ENCODE results near the gene CYYR1. TPM values are rescaled to one million over a fixed set of nuclear protein-coding genes. Genes with fewer than 3 reads are reported as not detected.
A peak's percentile ranks its signal among the peaks of the same experiment; 100 is the strongest.

The CYYR1 gene
- total and polyA plus RNA-seq, 4 donors: 1.9 to 3.4 (median 2.2) TPM

GRCh38 chr21:26550326-26550725 lies 22.8 kb downstream of the CYYR1 start:
- H3K27me3 ChIP-seq (ENCODE audit: control insufficient read depth in 4 of 4, insufficient read depth in 4 of 4, low read length in 3 of 4): no peaks in the 10 kb centered on the region
- no peak overlapping the region for H3K9ac ChIP-seq (ENCODE audit: low read depth in 1 of 2, low read length in 2 of 2)
- no peak for DNase-seq (ENCODE audit: low spot score)
- H3K36me3 ChIP-seq (ENCODE audit: control insufficient read depth in 4 of 4, insufficient read depth in 3 of 4, low read depth in 1 of 4, low read length in 3 of 4): no peaks in the 10 kb centered on the region
- H3K4me1 ChIP-seq (ENCODE audit: control insufficient read depth in 4 of 4, insufficient read depth in 4 of 4, low read length in 3 of 4): no peaks in the 10 kb centered on the region
- H3K27ac ChIP-seq (ENCODE audit: low read depth in 1 of 2, low read length in 2 of 2): no peak overlapping the region
- TF ChIP-seq FOXA1 (IDR thresholded peaks at IDR 0.05): no peak
- no peak for TF ChIP-seq EGR1 (IDR thresholded peaks at IDR 0.05; ENCODE audit: low read depth in 2 of 2)
- no peak for TF ChIP-seq RAD21 (IDR thresholded peaks at IDR 0.05)
- TF ChIP-seq TAF1 (conservative IDR thresholded peaks at IDR 0.05): no peak
- no peak for TF ChIP-seq HNF4A (conservative IDR thresholded peaks at IDR 0.05)
- no peak for TF ChIP-seq NR2F2 (IDR thresholded peaks at IDR 0.05)
- no peak for TF ChIP-seq FOXA2 (IDR thresholded peaks at IDR 0.05)
- TF ChIP-seq HNF4G (IDR thresholded peaks at IDR 0.05): no peak
- no peak for TF ChIP-seq ZBTB33 (IDR thresholded peaks at IDR 0.05)
- no peak for TF ChIP-seq REST (IDR thresholded peaks at IDR 0.05)
- TF ChIP-seq SP1 (IDR thresholded peaks at IDR 0.05): no peak
- 56% methylated on average over 2 of the region's 2 CpGs for WGBS
- no peak overlapping the region for H3K4me3 ChIP-seq (ENCODE audit: low read depth in 1 of 3, low read length in 3 of 3)
- no peaks in the 10 kb centered on the region for H3K9me3 ChIP-seq (ENCODE audit: control insufficient read depth in 4 of 4, low read length in 3 of 4)

- TF ChIP-seq RAD21 (IDR thresholded peaks at IDR 0.05): peak in 1 of 2 donors; percentile 13
- no peak for TF ChIP-seq HNF4A (conservative IDR thresholded peaks at IDR 0.05)
- peak; percentile 79 for TF ChIP-seq NR2F2 (IDR thresholded peaks at IDR 0.05)
- peak; percentile 12 for TF ChIP-seq MAX (IDR thresholded peaks at IDR 0.05)
- TF ChIP-seq CTCF (IDR thresholded peaks at IDR 0.05; ENCODE audit: low read depth, low read length, missing input control): no peak
- TF ChIP-seq ZBTB33 (IDR thresholded peaks at IDR 0.05): no peak
- Histone ChIP-seq H3K4me3 (ENCODE audit: low read depth in 1 of 3, low read length in 3 of 3) (no peak overlapping the region), H3K4me1 (ENCODE audit: control insufficient read depth in 4 of 4, insufficient read depth in 4 of 4, low read length in 3 of 4) (no peaks in the 10 kb centered on the region), H3K27me3 (ENCODE audit: control insufficient read depth in 4 of 4, insufficient read depth in 4 of 4, low read length in 3 of 4) (no peaks in the 10 kb centered on the region), H3K9me3 (ENCODE audit: control insufficient read depth in 4 of 4, low read length in 3 of 4) (no peaks in the 10 kb centered on the region), H3K36me3 (ENCODE audit: control insufficient read depth in 4 of 4, insufficient read depth in 3 of 4, low read depth in 1 of 4, low read length in 3 of 4) (no peaks in the 10 kb centered on the region), H3K27ac (ENCODE audit: low read depth in 1 of 2, low read length in 2 of 2) (peak overlapping the region in 1 of 2 donors; percentile 42), H3K9ac (ENCODE audit: low read depth in 1 of 2, low read length in 2 of 2) (no peak overlapping the region)
- no peak for DNase-seq (ENCODE audit: low spot score)
- WGBS: 68% methylated on average over 8 of the region's 8 CpGs
These were observed 26.5 kb downstream of the CYYR1 start for GRCh38 chr21:26546446-26547097.

Measured in liver (tissue), 9 donors.